WTC11 (cell line): ENCODE data around the gene PGBD1. TPM values are rescaled to one million over a fixed set of nuclear protein-coding genes. Genes with fewer than 3 reads are reported as not detected.

ENCODE experiments used
- ATAC-seq: fragments of 200-7000 bp; cut with Tn5 transposase; 2 replicates; pipeline ENCODE4 v1.10.0; 2021; ENCODE audit warnings: mild to moderate bottlenecking, moderate library complexity
- CTCF ChIA-PET: fragments of 300-600 bp; sonication (Branson Sonifier 250); formaldehyde crosslinking; loops from one replicate; lab custom pipeline; 2021; ENCODE audit warnings: antibody characterized with exemption; lab: Charles Lee
- POLR2A ChIA-PET: fragments of 350-600 bp; sonication (Branson Sonifier 250); formaldehyde crosslinking; loops from one replicate; lab custom pipeline; 2021; ENCODE audit warnings: antibody characterized with exemption; lab: Charles Lee
- DNase-seq: peaks from one replicate; pipeline ENCODE4 v3.0.0; 2021; ENCODE audit warnings: low spot score
- H3K27ac Mint-ChIP-seq: 2 replicates; pipeline ENCODE4 v1.8.0; 2021; ENCODE audit warnings: mixed read lengths
- H3K27me3 Mint-ChIP-seq: 2 replicates; pipeline ENCODE4 v1.8.0; 2021; ENCODE audit warnings: low read depth, mild to moderate bottlenecking, moderate library complexity, mixed read lengths
- H3K36me3 Mint-ChIP-seq: 2 replicates; pipeline ENCODE4 v1.8.0; 2021; ENCODE audit warnings: mixed read lengths
- H3K4me1 Mint-ChIP-seq: 2 replicates; pipeline ENCODE4 v1.8.0; 2022; ENCODE audit warnings: mixed read lengths
- H3K4me3 Mint-ChIP-seq: 2 replicates; pipeline ENCODE4 v1.8.0; 2021; ENCODE audit warnings: mild to moderate bottlenecking, moderate library complexity, mixed read lengths
- H3K9me3 Mint-ChIP-seq: 2 replicates; pipeline ENCODE4 v1.8.0; 2021; ENCODE audit warnings: mixed read lengths
- ARID4B ChIP-seq: sonication (generic); formaldehyde crosslinking; IDR thresholded peaks from 2 replicates; pipeline ENCODE4 v1.8.0; 2023; ENCODE audit warnings: missing genetic modification reagents, mild to moderate bottlenecking, borderline replicate concordance
- ATF1 ChIP-seq: sonication (generic); formaldehyde crosslinking; IDR thresholded peaks from 2 replicates; pipeline ENCODE4 v1.8.1; 2023; ENCODE audit warnings: mild to moderate bottlenecking, moderate library complexity, missing genetic modification reagents
- IRF1 ChIP-seq: sonication (generic); formaldehyde crosslinking; IDR thresholded peaks from 2 replicates; pipeline ENCODE4 v1.8.0; 2023; ENCODE audit warnings: missing genetic modification reagents
- KAT7 ChIP-seq: sonication (generic); formaldehyde crosslinking; IDR thresholded peaks from 2 replicates; pipeline ENCODE4 v1.8.1; 2023; ENCODE audit warnings: missing genetic modification reagents, mild to moderate bottlenecking, borderline replicate concordance
- NFE2L1 ChIP-seq: sonication (generic); formaldehyde crosslinking; IDR thresholded peaks from 2 replicates; pipeline ENCODE4 v1.8.1; 2023; ENCODE audit warnings: missing genetic modification reagents
- NR1H2 ChIP-seq: sonication (generic); formaldehyde crosslinking; IDR thresholded peaks from 2 replicates; pipeline ENCODE4 v1.9.0; 2021; ENCODE audit warnings: mild to moderate bottlenecking, moderate library complexity, missing genetic modification reagents
- OVOL2 ChIP-seq: fragments of 250-450 bp; sonication (Bioruptor Pico); IDR thresholded peaks from 2 replicates; pipeline ENCODE4 v1.9.0; 2021; ENCODE audit warnings: mild to moderate bottlenecking, borderline replicate concordance
- PRDM15 ChIP-seq: sonication (generic); formaldehyde crosslinking; IDR thresholded peaks from 2 replicates; pipeline ENCODE4 v1.8.0; 2022; ENCODE audit warnings: missing genetic modification reagents
- PRRX2 ChIP-seq: fragments of 250-450 bp; sonication (Bioruptor Pico); IDR thresholded peaks from 2 replicates; pipeline ENCODE4 v1.8.0; 2021; ENCODE audit warnings: mild to moderate bottlenecking
- SMAD4 ChIP-seq: sonication (generic); formaldehyde crosslinking; IDR thresholded peaks from 2 replicates; pipeline ENCODE4 v1.8.0; 2022; ENCODE audit warnings: mild to moderate bottlenecking, missing genetic modification reagents
- ZNF121 ChIP-seq: sonication (generic); formaldehyde crosslinking; IDR thresholded peaks from 2 replicates; pipeline ENCODE4 v1.8.0; 2023; ENCODE audit warnings: missing genetic modification reagents
- ZNF416 ChIP-seq: fragments of 250-450 bp; sonication (Bioruptor Pico); IDR thresholded peaks from 2 replicates; pipeline ENCODE4 v1.9.0; 2021; ENCODE audit warnings: mild to moderate bottlenecking, inconsistent platforms
- ZNF425 ChIP-seq: fragments of 250-450 bp; sonication (Bioruptor Pico); conservative IDR thresholded peaks from 2 replicates; pipeline ENCODE4 v1.9.0; 2021; ENCODE audit warnings: mild to moderate bottlenecking
- ZNF512 ChIP-seq: sonication (generic); formaldehyde crosslinking; IDR thresholded peaks from 2 replicates; pipeline ENCODE4 v1.8.1; 2022; ENCODE audit warnings: missing genetic modification reagents, borderline replicate concordance
- total RNA-seq: library from RNA; stranded (reverse); gene quantifications from 3 replicates; pipeline ENCODE4 v1.2.3, GENCODE V29; 2021

PGBD1 gene
- total RNA-seq, 1 experiment from 2014 or later, result 6.9 TPM

- TF ChIP-seq ARID4B (CRISPR knock-in tag) (no peak), ZNF416 (CRISPR knock-in tag) (no peak), ATF1 (CRISPR knock-in tag) (no peak), IRF1 (CRISPR knock-in tag) (no peak), ZNF512 (CRISPR knock-in tag) (no peak)
- Mint-ChIP-seq H3K27ac (no peak overlapping the region), H3K4me3 (no peak overlapping the region), H3K9me3 (peaks cover 12% of the 10 kb centered on the region), H3K27me3 (no peaks in the 10 kb centered on the region), H3K36me3 (peaks cover 21% of the 10 kb centered on the region), H3K4me1 (peaks cover 5% of the 10 kb centered on the region)
- ChIA-PET CTCF (no interaction called here), POLR2A (no interaction called here)
- DNase-seq, result no peak
- no peak for ATAC-seq
Observed at GRCh38 chr6:28240471-28240870, 40.9 kb upstream of the PGBD1 start.

- Mint-ChIP-seq H3K27me3 (no peaks in the 10 kb centered on the region), H3K4me3 (no peak overlapping the region), H3K36me3 (peaks cover 35% of the 10 kb centered on the region), H3K27ac (no peak overlapping the region), H3K4me1 (no peaks in the 10 kb centered on the region), H3K9me3 (no peaks in the 10 kb centered on the region)
- ChIA-PET CTCF (no interaction called here), POLR2A (no interaction called here)
- ATAC-seq (no peak), DNase-seq (no peak)
- TF ChIP-seq IRF1 (CRISPR knock-in tag) (no peak), SMAD4 (CRISPR knock-in tag) (no peak), NFE2L1 (no peak), NR1H2 (CRISPR knock-in tag) (no peak), KAT7 (CRISPR knock-in tag) (no peak), OVOL2 (CRISPR knock-in tag) (no peak), ZNF121 (CRISPR knock-in tag) (no peak), PRDM15 (no peak), PRRX2 (CRISPR knock-in tag) (no peak), ZNF425 (CRISPR knock-in tag) (no peak)
- TF ChIP-seq, all 79 proteins: peak for 0
Observed at GRCh38 chr6:28243946-28244345, 37.4 kb upstream of the PGBD1 start.
